Melanocyte of skin (primary cell): ENCODE results near the gene SETD6. TPM values are rescaled to one million over a fixed set of nuclear protein-coding genes. Genes with fewer than 3 reads are reported as not detected.

ENCODE experiments used
- small RNA-seq, 2 donors: library from RNA; depleted of rRNA; stranded (forward); fragments of <200 nt; gene quantifications; one replicate each; pipeline ENCODE3, GENCODE V24; 2012
- total RNA-seq, 2 donors: library from RNA; depleted of rRNA; stranded (reverse); fragments of >200 nt; gene quantifications; 2 replicates each; pipeline ENCODE4 v1.2.3, GENCODE V29; 2012

SETD6 gene, protein sequence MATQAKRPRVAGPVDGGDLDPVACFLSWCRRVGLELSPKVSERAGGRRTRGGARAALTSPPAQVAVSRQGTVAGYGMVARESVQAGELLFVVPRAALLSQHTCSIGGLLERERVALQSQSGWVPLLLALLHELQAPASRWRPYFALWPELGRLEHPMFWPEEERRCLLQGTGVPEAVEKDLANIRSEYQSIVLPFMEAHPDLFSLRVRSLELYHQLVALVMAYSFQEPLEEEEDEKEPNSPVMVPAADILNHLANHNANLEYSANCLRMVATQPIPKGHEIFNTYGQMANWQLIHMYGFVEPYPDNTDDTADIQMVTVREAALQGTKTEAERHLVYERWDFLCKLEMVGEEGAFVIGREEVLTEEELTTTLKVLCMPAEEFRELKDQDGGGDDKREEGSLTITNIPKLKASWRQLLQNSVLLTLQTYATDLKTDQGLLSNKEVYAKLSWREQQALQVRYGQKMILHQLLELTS
- 10 to 100 TPM; 13.8 to 18.6 TPM for total RNA-seq

DNA sequence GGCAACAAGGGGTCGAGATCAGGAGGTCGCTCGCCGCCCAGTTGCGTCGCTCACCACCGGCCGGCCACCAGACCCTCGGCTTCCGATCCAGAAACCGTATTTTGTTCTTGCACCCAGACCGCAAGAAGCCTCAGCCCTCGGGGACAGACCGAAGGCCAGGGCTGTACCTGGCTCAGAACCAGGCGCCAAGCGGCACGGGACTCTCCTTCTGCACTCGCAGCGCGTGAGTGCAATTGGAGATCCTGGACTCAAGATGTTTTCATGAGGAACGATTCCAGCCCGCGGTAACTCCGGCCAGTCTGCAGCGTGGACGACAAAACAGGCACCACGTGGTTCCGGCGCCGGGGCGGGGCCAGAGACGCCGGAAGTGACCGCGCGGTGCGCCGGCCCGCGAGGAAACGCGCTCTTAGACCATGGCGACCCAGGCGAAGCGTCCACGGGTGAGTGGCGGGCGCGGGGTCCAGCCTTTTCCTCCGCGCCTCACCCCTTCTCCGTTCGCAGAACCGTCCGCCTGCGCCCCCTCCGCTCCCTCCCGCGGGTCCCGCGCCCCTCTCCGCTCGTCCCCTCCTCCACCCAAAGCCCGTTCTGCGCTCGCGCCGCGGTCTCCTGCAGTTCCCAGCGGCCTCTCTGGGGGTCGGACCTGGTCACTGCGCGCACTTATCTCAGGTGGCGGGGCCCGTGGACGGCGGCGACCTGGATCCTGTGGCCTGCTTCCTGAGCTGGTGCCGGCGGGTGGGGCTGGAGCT, at the start of gene SETD6:
Gene SETD6, plus strand, starts transcription at position 393 of the 746 bp plus-strand sequence. Its CDS starts 21 bp downstream, at position 414.

GRCh38 chr16:58499615-58500351, 15.5 kb upstream of the SETD6 start, which contains the start of gene NDRG4:
Gene NDRG4 (plus strand): TSS chr16:58500143. CDS start chr16:58500249, 106 bp downstream.

Small RNA genes within 50 kb of the gene (small RNA-seq; reads per million reads assigned to genes)
- gene RNU6-103P, result 0 reads per million in 2 donors
- 712 to 828 reads per million in 2 donors for gene SNORA46
- 0 reads per million in 2 donors for gene SNORA50A

Other genes with a start within 250 kb of the SETD6 start
- gene PRSS54, start 220.5 kb upstream of the SETD6 start, total RNA-seq, result not detected
- 10 to 100 TPM in 1 of 2 donors, 1 to 10 TPM in 1; 3.1 to 12.7 TPM for gene GINS3, start 123.0 kb upstream of the SETD6 start, total RNA-seq
- gene NDRG4, start 15.4 kb upstream of the SETD6 start, total RNA-seq, result 1 to 10 TPM in 1 of 2 donors, under 1 TPM in 1; 0.69 to 1.3 TPM
- 100 to 1,000 TPM; 121 to 135 TPM for gene CNOT1, start 114.3 kb downstream of the SETD6 start, total RNA-seq
- 10 to 100 TPM; 49.6 to 53.0 TPM for gene SLC38A7, start 169.3 kb downstream of the SETD6 start, total RNA-seq
- gene GOT2, start 218.8 kb downstream of the SETD6 start, total RNA-seq, result 10 to 100 TPM; 41.3 to 63.9 TPM